Activated B cell treated with CpG ODN at 0.5 μM for 24 hours (primary cell): ENCODE data around the gene COL18A1. TPM values are rescaled to one million over a fixed set of nuclear protein-coding genes. Genes with fewer than 3 reads are reported as not detected.

ENCODE experiments used
- ATAC-seq: fragments of 200-7000 bp; cut with Tn5 transposase; one replicate; pipeline ENCODE4 v1.10.0; 2021; ENCODE audit warnings: low read depth, mild to moderate bottlenecking, moderate library complexity
- CTCF ChIA-PET: fragments of 350-600 bp; sonication (Branson Sonifier 250); formaldehyde crosslinking; loops from one replicate; lab custom pipeline; 2021; ENCODE audit warnings: antibody characterized with exemption; lab: Charles Lee
- POLR2A ChIA-PET: fragments of 350-600 bp; sonication (Branson Sonifier 250); formaldehyde crosslinking; loops from one replicate; lab custom pipeline; 2021; ENCODE audit warnings: antibody characterized with exemption; lab: Charles Lee
- DNase-seq: peaks from one replicate; pipeline ENCODE4 v3.0.0; 2022
- H3K27ac Mint-ChIP-seq: one replicate; pipeline ENCODE4 v1.8.0; 2020; ENCODE audit warnings: mixed read lengths
- H3K27me3 Mint-ChIP-seq: one replicate; pipeline ENCODE4 v1.8.0; 2021; ENCODE audit warnings: mixed read lengths
- H3K36me3 Mint-ChIP-seq: one replicate; pipeline ENCODE4 v1.8.0; 2021; ENCODE audit warnings: low read depth, mixed read lengths
- H3K4me1 Mint-ChIP-seq: one replicate; pipeline ENCODE4 v1.8.0; 2021; ENCODE audit warnings: mixed read lengths
- H3K4me3 Mint-ChIP-seq: one replicate; pipeline ENCODE4 v1.8.0; 2020; ENCODE audit warnings: mild to moderate bottlenecking, mixed read lengths
- H3K9me3 Mint-ChIP-seq: one replicate; pipeline ENCODE4 v1.8.0; 2020; ENCODE audit warnings: mixed read lengths
- CTCF ChIP-seq: fragments of 200-600 bp; IDR thresholded peaks from one replicate; pipeline ENCODE4 v1.8.0; 2022; ENCODE audit warnings: antibody characterized with exemption, mild to moderate bottlenecking
- intact Hi-C: fragments of 100-400 bp; cut with micrococcal nuclease; formaldehyde crosslinking; loops from one replicate; pipeline ENCODE4 v1.15.1; 2024
- total RNA-seq: library from RNA; stranded (reverse); gene quantifications from 2 replicates; pipeline ENCODE4 v1.2.3, GENCODE V29; 2022

The COL18A1 gene
- total RNA-seq, 1 donor from 2014 or later, result 1.6 TPM

GRCh38 chr21:45536301-45537081, 131.5 kb downstream of the COL18A1 start:
- Mint-ChIP-seq H3K27ac (no peak overlapping the region), H3K27me3 (no peaks in the 10 kb centered on the region), H3K36me3 (peaks cover 5% of the 10 kb centered on the region), H3K9me3 (no peaks in the 10 kb centered on the region), H3K4me3 (no peak overlapping the region), H3K4me1 (peaks cover 21% of the 10 kb centered on the region)
- intact Hi-C loops, result no loop called here
- DNase-seq (no peak), ATAC-seq (no peak)
- TF ChIP-seq CTCF, result no peak
- CTCF ChIA-PET, result no interaction called here
- POLR2A ChIA-PET, result interaction anchor here (0.7 kb wide), 1 partner anchor 340 kb away, joined by 4 read pairs; no protein-coding TSS in a partner anchor

GRCh38 chr21:45537111-45537745, 132.3 kb downstream of the COL18A1 start:
- Mint-ChIP-seq H3K36me3 (peaks cover 2% of the 10 kb centered on the region), H3K27me3 (no peaks in the 10 kb centered on the region), H3K4me3 (no peak overlapping the region), H3K9me3 (no peaks in the 10 kb centered on the region), H3K4me1 (peaks cover 17% of the 10 kb centered on the region), H3K27ac (no peak overlapping the region)
- TF ChIP-seq CTCF, result no peak
- ChIA-PET POLR2A (interaction anchor here (0.7 kb wide), 2 partner anchors 340 to 1197 kb away, joined by 3 to 4 read pairs; no protein-coding TSS in a partner anchor), CTCF (no interaction called here)
- DNase-seq (no peak), ATAC-seq (no peak)
- intact Hi-C loops, result no loop called here

- ATAC-seq (no peak), DNase-seq (no peak)
- Mint-ChIP-seq H3K9me3 (no peaks in the 10 kb centered on the region), H3K4me3 (no peak overlapping the region), H3K27ac (no peak overlapping the region), H3K36me3 (peaks cover 2% of the 10 kb centered on the region), H3K27me3 (no peaks in the 10 kb centered on the region), H3K4me1 (peaks cover 11% of the 10 kb centered on the region)
- intact Hi-C loops, result no loop called here
- POLR2A ChIA-PET, result interaction anchor here (0.7 kb wide), 1 partner anchor 1198 kb away, joined by 3 read pairs; no protein-coding TSS in a partner anchor
- no peak for TF ChIP-seq CTCF
- CTCF ChIA-PET, result no interaction called here
Measured at GRCh38 chr21:45537746-45538291, 132.9 kb downstream of the COL18A1 start.

- Mint-ChIP-seq H3K27ac (no peak overlapping the region), H3K4me3 (no peak overlapping the region), H3K9me3 (no peaks in the 10 kb centered on the region), H3K4me1 (peaks cover 4% of the 10 kb centered on the region), H3K27me3 (no peaks in the 10 kb centered on the region), H3K36me3 (peaks cover 2% of the 10 kb centered on the region)
- TF ChIP-seq CTCF, result no peak
- ChIA-PET POLR2A (no interaction called here), CTCF (no interaction called here)
- DNase-seq (peak; percentile 12), ATAC-seq (no peak)
- intact Hi-C loops, result no loop called here
Measured at GRCh38 chr21:45538381-45539045, 133.5 kb downstream of the COL18A1 start.
